Measurements from ENCODE around the gene SLC16A4. TPM values are rescaled to one million over a fixed set of nuclear protein-coding genes. Genes with fewer than 3 reads are reported as not detected.
A peak's percentile ranks its signal among the peaks of the same experiment; 100 is the strongest.

Gene SLC16A4
- total and polyA plus RNA-seq, 2 experiments from 2014 or later = 15.6 to 28.1 TPM

- Histone ChIP-seq H4K20me1 (ENCODE audit: insufficient read depth) (peaks cover 6% of the 10 kb centered on the region; the same call in 1 of the 2 replicates), H3K4me2 (ENCODE audit: unreplicated experiment) (peak overlapping the region; percentile 33), H3K27me3 (replicated peaks; ENCODE audit: insufficient read depth) (no peaks in the 10 kb centered on the region), H3F3A (ENCODE audit: insufficient read depth) (no peaks in the 10 kb centered on the region), H3K36me3 (ENCODE audit: low read depth) (peaks cover 16% of the 10 kb centered on the region; the same call in 1 of the 2 replicates), H3K4me3 (no peak overlapping the region; the same call in 1 of the 2 replicates), H3K27ac (peak overlapping the region; percentile 38), H3K4me1 (ENCODE audit: insufficient read depth) (peaks cover 38% of the 10 kb centered on the region), H2AFZ (no peak overlapping the region), H3K9me3 (ENCODE audit: low read depth) (no peaks in the 10 kb centered on the region), H3K79me2 (ENCODE audit: insufficient read depth) (peaks cover 100% of the 10 kb centered on the region), H3K9ac (peak overlapping the region; percentile 30; the same call in 1 of the 2 replicates), H3K9me2 (ENCODE audit: insufficient read depth) (no peaks in the 10 kb centered on the region)
- in situ Hi-C loops (cut with MboI) = no loop called here
- peak; percentile 40 for DNase-seq
- TF ChIP-seq EZH2phosphoT487 (IDR thresholded peaks at IDR 0.05; ENCODE audit: insufficient read depth, low read depth) = no peak
These were observed 42.1 kb downstream of the SLC16A4 start for GRCh38 chr1:110348771-110349170.

GRCh38 chr1:110348050-110348449 lies 42.8 kb downstream of the SLC16A4 start:
- peak overlapping the region; percentile 33 for H3K4me2 ChIP-seq (ENCODE audit: unreplicated experiment)
- H3K36me3 ChIP-seq (ENCODE audit: low read depth) = peaks cover 22% of the 10 kb centered on the region; the same call in 1 of the 2 replicates
- H4K20me1 ChIP-seq (ENCODE audit: insufficient read depth) = peaks cover 11% of the 10 kb centered on the region; the same call in 1 of the 2 replicates

GRCh38 chr1:110347182-110347893 lies 43.5 kb downstream of the SLC16A4 start:
- H3K9me3 ChIP-seq (ENCODE audit: low read depth) = no peaks in the 10 kb centered on the region
- no peak overlapping the region for H2AFZ ChIP-seq
- no peak overlapping the region for H3K9ac ChIP-seq
- H4K20me1 ChIP-seq (ENCODE audit: insufficient read depth) = peaks cover 11% of the 10 kb centered on the region; the same call in 1 of the 2 replicates
- H3K4me3 ChIP-seq = no peak overlapping the region
- peaks cover 25% of the 10 kb centered on the region; the same call in 1 of the 2 replicates for H3K36me3 ChIP-seq (ENCODE audit: low read depth)
- no peak for DNase-seq
- H3K27ac ChIP-seq = no peak overlapping the region
- no peaks in the 10 kb centered on the region for H3K27me3 ChIP-seq (replicated peaks; ENCODE audit: insufficient read depth)
- WGBS, 2 experiments (ENCODE audit: low coverage in 1 of 2, low lambda C conversion rate in 2 of 2, missing lambda C conversion rate in 2 of 2) = 71 to 75% methylated on average over 14 of the region's 14 CpGs
- TF ChIP-seq EZH2 (IDR thresholded peaks at IDR 0.05; ENCODE audit: insufficient read depth, poor library complexity, severe bottlenecking) (no peak), EZH2phosphoT487 (IDR thresholded peaks at IDR 0.05; ENCODE audit: insufficient read depth, low read depth) (no peak)
- peaks cover 100% of the 10 kb centered on the region for H3K79me2 ChIP-seq (ENCODE audit: insufficient read depth)
- H3K4me2 ChIP-seq (ENCODE audit: unreplicated experiment) = peak overlapping the region; percentile 33
- no peaks in the 10 kb centered on the region for H3K9me2 ChIP-seq (ENCODE audit: insufficient read depth)
- no peaks in the 10 kb centered on the region for H3F3A ChIP-seq (ENCODE audit: insufficient read depth)
- H3K4me1 ChIP-seq (ENCODE audit: insufficient read depth) = peaks cover 52% of the 10 kb centered on the region
- in situ Hi-C loops (cut with MboI) = no loop called here

More at GRCh38 chr1:110348050-110348449, 42.8 kb downstream of the SLC16A4 start:
- H3K27ac ChIP-seq = peak overlapping the region; percentile 38; the same call in 1 of the 2 replicates
- WGBS, 2 experiments (ENCODE audit: low coverage in 1 of 2, low lambda C conversion rate in 2 of 2, missing lambda C conversion rate in 2 of 2) = 37 to 45% methylated on average over 2 of the region's 2 CpGs
- in situ Hi-C loops (cut with MboI) = no loop called here
- H3K79me2 ChIP-seq (ENCODE audit: insufficient read depth) = peaks cover 100% of the 10 kb centered on the region
- H3K4me3 ChIP-seq = no peak overlapping the region
- H3K4me1 ChIP-seq (ENCODE audit: insufficient read depth) = peaks cover 45% of the 10 kb centered on the region
- H3K9me2 ChIP-seq (ENCODE audit: insufficient read depth) = no peaks in the 10 kb centered on the region
- no peak for TF ChIP-seq EZH2 (IDR thresholded peaks at IDR 0.05; ENCODE audit: insufficient read depth, poor library complexity, severe bottlenecking)
- no peak for TF ChIP-seq EZH2phosphoT487 (IDR thresholded peaks at IDR 0.05; ENCODE audit: insufficient read depth, low read depth)
- H3K9me3 ChIP-seq (ENCODE audit: low read depth) = no peaks in the 10 kb centered on the region
- H3K27me3 ChIP-seq (replicated peaks; ENCODE audit: insufficient read depth) = no peaks in the 10 kb centered on the region
- DNase-seq = no peak
- H3F3A ChIP-seq (ENCODE audit: insufficient read depth) = no peaks in the 10 kb centered on the region
- H2AFZ ChIP-seq = no peak overlapping the region
- peak overlapping the region; percentile 30; the same call in 1 of the 2 replicates for H3K9ac ChIP-seq

GRCh38 chr1:110346690-110347089 lies 44.1 kb downstream of the SLC16A4 start:
- Histone ChIP-seq H3K4me1 (ENCODE audit: insufficient read depth) (peaks cover 59% of the 10 kb centered on the region), H3K27ac (no peak overlapping the region), H2AFZ (no peak overlapping the region), H4K20me1 (ENCODE audit: insufficient read depth) (peaks cover 11% of the 10 kb centered on the region; the same call in 1 of the 2 replicates), H3K4me3 (no peak overlapping the region), H3K36me3 (ENCODE audit: low read depth) (peaks cover 28% of the 10 kb centered on the region; the same call in 1 of the 2 replicates), H3K9ac (no peak overlapping the region), H3K9me3 (ENCODE audit: low read depth) (no peaks in the 10 kb centered on the region), H3K9me2 (ENCODE audit: insufficient read depth) (no peaks in the 10 kb centered on the region), H3K4me2 (ENCODE audit: unreplicated experiment) (no peak overlapping the region), H3K79me2 (ENCODE audit: insufficient read depth) (peaks cover 100% of the 10 kb centered on the region), H3K27me3 (replicated peaks; ENCODE audit: insufficient read depth) (no peaks in the 10 kb centered on the region), H3F3A (ENCODE audit: insufficient read depth) (no peaks in the 10 kb centered on the region)
- 73 to 74% methylated on average over 9 of the region's 9 CpGs for WGBS, 2 experiments (ENCODE audit: low coverage in 1 of 2, low lambda C conversion rate in 2 of 2, missing lambda C conversion rate in 2 of 2)
- DNase-seq = no peak
- TF ChIP-seq EZH2phosphoT487 (IDR thresholded peaks at IDR 0.05; ENCODE audit: insufficient read depth, low read depth) (no peak), EZH2 (IDR thresholded peaks at IDR 0.05; ENCODE audit: insufficient read depth, poor library complexity, severe bottlenecking) (no peak)
- in situ Hi-C loops (cut with MboI) = no loop called here
